ENCODE measurements around the gene YIPF3. TPM values are rescaled to one million over a fixed set of nuclear protein-coding genes. Genes with fewer than 3 reads are reported as not detected.

Gene YIPF3
- total RNA-seq, 1 donor: 92.8 TPM

GRCh38 chr6:43517505-43518357 lies 1.0 kb upstream of the YIPF3 start:
- H3K4me3 ChIP-seq (ENCODE audit: low read depth, low read length): peak overlapping the region; percentile 89
- DNase-seq (ENCODE audit: low read depth): peak; percentile 13
- TF ChIP-seq, protein P1, sequence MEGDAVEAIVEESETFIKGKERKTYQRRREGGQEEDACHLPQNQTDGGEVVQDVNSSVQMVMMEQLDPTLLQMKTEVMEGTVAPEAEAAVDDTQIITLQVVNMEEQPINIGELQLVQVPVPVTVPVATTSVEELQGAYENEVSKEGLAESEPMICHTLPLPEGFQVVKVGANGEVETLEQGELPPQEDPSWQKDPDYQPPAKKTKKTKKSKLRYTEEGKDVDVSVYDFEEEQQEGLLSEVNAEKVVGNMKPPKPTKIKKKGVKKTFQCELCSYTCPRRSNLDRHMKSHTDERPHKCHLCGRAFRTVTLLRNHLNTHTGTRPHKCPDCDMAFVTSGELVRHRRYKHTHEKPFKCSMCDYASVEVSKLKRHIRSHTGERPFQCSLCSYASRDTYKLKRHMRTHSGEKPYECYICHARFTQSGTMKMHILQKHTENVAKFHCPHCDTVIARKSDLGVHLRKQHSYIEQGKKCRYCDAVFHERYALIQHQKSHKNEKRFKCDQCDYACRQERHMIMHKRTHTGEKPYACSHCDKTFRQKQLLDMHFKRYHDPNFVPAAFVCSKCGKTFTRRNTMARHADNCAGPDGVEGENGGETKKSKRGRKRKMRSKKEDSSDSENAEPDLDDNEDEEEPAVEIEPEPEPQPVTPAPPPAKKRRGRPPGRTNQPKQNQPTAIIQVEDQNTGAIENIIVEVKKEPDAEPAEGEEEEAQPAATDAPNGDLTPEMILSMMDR (IDR thresholded peaks at IDR 0.05; ENCODE audit: insufficient read depth, low read depth, low read length): no peak

GRCh38 chr6:43516367-43516696 lies 394 bp downstream of the YIPF3 start:
- TF ChIP-seq, protein P1 (IDR thresholded peaks at IDR 0.05; ENCODE audit: insufficient read depth, low read depth, low read length): no peak
- DNase-seq (ENCODE audit: low read depth): no peak
- peak overlapping the region; percentile 89 for H3K4me3 ChIP-seq (ENCODE audit: low read depth, low read length)

DNA sequence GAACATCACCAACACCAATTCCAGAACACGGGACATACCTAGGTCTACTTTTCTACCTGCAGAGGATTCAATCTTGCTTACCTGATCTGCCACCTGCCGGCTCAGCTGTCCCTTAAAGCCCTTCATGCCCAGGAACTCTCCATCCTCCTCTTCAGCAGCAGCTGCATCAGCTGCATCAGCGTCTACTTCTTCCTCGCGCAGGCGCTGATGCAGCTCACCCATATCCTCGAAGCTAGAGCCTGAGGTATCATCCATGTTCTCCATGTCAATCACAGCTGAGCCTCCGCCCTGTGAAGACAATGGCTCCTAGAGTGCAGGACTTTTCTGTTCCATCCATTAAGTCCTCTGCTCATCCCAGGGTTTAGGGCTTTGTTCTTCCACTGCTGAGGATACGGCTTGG lies 918 bp downstream of the YIPF3 start:
- DNase-seq (ENCODE audit: low read depth): no peak
- TF ChIP-seq, protein P1 (IDR thresholded peaks at IDR 0.05; ENCODE audit: insufficient read depth, low read depth, low read length): no peak
- H3K4me3 ChIP-seq (ENCODE audit: low read depth, low read length): peak overlapping the region; percentile 89

- DNase-seq (ENCODE audit: low read depth): no peak
- no peak overlapping the region for H3K4me3 ChIP-seq (ENCODE audit: low read depth, low read length)
- TF ChIP-seq, protein P1 (IDR thresholded peaks at IDR 0.05; ENCODE audit: insufficient read depth, low read depth, low read length): no peak
Measured at GRCh38 chr6:43511824-43512415, 4.8 kb downstream of the YIPF3 start.

DNA sequence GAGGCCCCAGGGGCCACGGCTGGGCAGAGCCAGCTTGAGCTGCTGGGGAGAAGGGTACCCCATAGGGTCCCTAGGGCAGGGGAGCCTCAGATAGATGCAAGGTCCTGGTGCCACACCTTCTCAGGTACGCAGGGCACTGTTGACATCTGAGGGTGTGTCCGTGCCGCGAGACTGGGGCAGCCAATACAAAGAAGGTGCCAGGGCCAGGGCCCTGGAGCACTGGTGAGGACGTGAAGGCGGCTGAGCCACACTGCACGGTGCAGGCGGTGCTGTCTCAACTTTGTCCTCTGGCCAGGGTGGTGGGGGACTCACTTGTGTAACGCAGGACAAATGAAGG lies 5.9 kb downstream of the YIPF3 start:
- no peak for DNase-seq (ENCODE audit: low read depth)
- TF ChIP-seq, protein P1 (IDR thresholded peaks at IDR 0.05; ENCODE audit: insufficient read depth, low read depth, low read length): no peak
- peak overlapping the region; percentile 62 for H3K4me3 ChIP-seq (ENCODE audit: low read depth, low read length)

- peak within 1 kb of the TSS; percentile 62 for H3K4me3 ChIP-seq (ENCODE audit: low read depth, low read length)
- TF ChIP-seq, protein P1 (IDR thresholded peaks at IDR 0.05; ENCODE audit: insufficient read depth, low read depth, low read length): no peak
- DNase-seq (ENCODE audit: low read depth): peak; percentile 84
Measured at GRCh38 chr6:43509984-43510826, 6.5 kb downstream of the YIPF3 start, which contains the start of gene LRRC73. TSS of gene LRRC73 (minus strand) at chr6:43510346. CDS start at chr6:43509785, 561 bp downstream.
